Neural cell (in vitro differentiated cells): ENCODE data around the gene TAF8. TPM values are rescaled to one million over a fixed set of nuclear protein-coding genes. Genes with fewer than 3 reads are reported as not detected.

Experiments
- H2AFZ ChIP-seq: fragments of 200-600, 300-800 bp; sonication (generic), shearing (Covaris generic); 2 replicates; pipeline ENCODE4 v1.6.0; 2014; ENCODE audit warnings: low read depth, mild to moderate bottlenecking, antibody characterized with exemption, low read length, moderate library complexity
- H3F3A ChIP-seq: fragments of 200-600 bp; shearing (Covaris generic); 2 replicates; pipeline ENCODE4 v1.6.1; 2016; ENCODE audit warnings: mild to moderate bottlenecking, moderate library complexity, mixed read lengths, antibody characterized with exemption, low read length; ENCODE audit not compliant: insufficient read depth, poor library complexity, severe bottlenecking
- H3K27ac ChIP-seq: fragments of 200-600, 300-800 bp; sonication (generic), shearing (Covaris generic); 2 replicates; pipeline ENCODE4 v1.5.1; 2014; ENCODE audit warnings: mild to moderate bottlenecking, low read length, moderate library complexity
- H3K27me3 ChIP-seq: fragments of 300-800, 200-600 bp; sonication (generic), shearing (Covaris generic); 2 replicates; pipeline ENCODE4 v1.6.0; 2014; ENCODE audit warnings: mild to moderate bottlenecking, low read depth, low read length, moderate library complexity; ENCODE audit not compliant: insufficient read depth
- H3K36me3 ChIP-seq: fragments of 300-800, 200-600 bp; sonication (generic), shearing (Covaris generic); 2 replicates; pipeline ENCODE4 v1.5.1; 2014; ENCODE audit warnings: mild to moderate bottlenecking, antibody characterized with exemption, low read length, moderate library complexity; ENCODE audit not compliant: insufficient read depth
- H3K4me2 ChIP-seq: fragments of 300-800, 200-600 bp; sonication (generic), shearing (Covaris generic); 2 replicates; pipeline ENCODE4 v1.6.0; 2014; ENCODE audit warnings: mild to moderate bottlenecking, low read length
- H3K4me3 ChIP-seq: fragments of 300-800, 200-600 bp; sonication (generic), shearing (Covaris generic); 2 replicates; pipeline ENCODE4 v1.5.1; 2014; ENCODE audit warnings: mild to moderate bottlenecking, low read length, moderate library complexity
- H3K79me2 ChIP-seq: fragments of 200-600 bp; shearing (Covaris generic); replicated peaks from 2 replicates; pipeline ENCODE4 v1.6.0; 2014; ENCODE audit warnings: mild to moderate bottlenecking, low read length, moderate library complexity; ENCODE audit not compliant: insufficient read depth
- H3K9ac ChIP-seq: fragments of 300-800, 200-600 bp; sonication (generic), shearing (Covaris generic); 2 replicates; pipeline ENCODE4 v1.6.1; 2016; ENCODE audit warnings: mild to moderate bottlenecking, low read length, mixed read lengths
- H3K9me2 ChIP-seq: fragments of 200-600 bp; shearing (Covaris generic); 2 replicates; pipeline ENCODE4 v1.6.1; 2016; ENCODE audit warnings: mild to moderate bottlenecking, low read length, mixed read lengths; ENCODE audit not compliant: insufficient read depth
- H3K9me3 ChIP-seq: fragments of 200-600, 300-800 bp; sonication (generic), shearing (Covaris generic); 2 replicates; pipeline ENCODE4 v1.6.1; 2016; ENCODE audit warnings: mild to moderate bottlenecking, mixed run types, low read length, moderate library complexity, mixed read lengths
- H4K20me1 ChIP-seq: fragments of 200-600 bp; shearing (Covaris generic); 2 replicates; pipeline ENCODE4 v1.6.1; 2016; ENCODE audit warnings: mild to moderate bottlenecking, mixed run types; ENCODE audit not compliant: insufficient read depth
- CTCF ChIP-seq: fragments of 450-650 bp; IDR thresholded peaks from 2 replicates; pipeline ENCODE4 v1.5.1; 2014; ENCODE audit warnings: antibody characterized with exemption, mild to moderate bottlenecking, moderate library complexity; ENCODE audit not compliant: poor library complexity, severe bottlenecking
- EP300 ChIP-seq: fragments of 450-650 bp; conservative IDR thresholded peaks from 2 replicates; pipeline ENCODE4 v1.6.1; 2014; ENCODE audit warnings: antibody characterized with exemption, mild to moderate bottlenecking, moderate library complexity; ENCODE audit not compliant: poor library complexity, severe bottlenecking
- EZH2 ChIP-seq: fragments of 200-600, 300-800 bp; shearing (Covaris generic), sonication (generic); IDR thresholded peaks from 2 replicates; pipeline ENCODE4 v1.6.1; 2014; ENCODE audit warnings: antibody characterized with exemption, low read length, borderline replicate concordance, mild to moderate bottlenecking; ENCODE audit not compliant: insufficient read depth, poor library complexity, severe bottlenecking
- MXI1 ChIP-seq: fragments of 450-650 bp; conservative IDR thresholded peaks from 2 replicates; pipeline ENCODE4 v1.6.1; 2014; ENCODE audit warnings: antibody characterized with exemption, mild to moderate bottlenecking; ENCODE audit not compliant: poor library complexity, severe bottlenecking
- POLR2AphosphoS5 ChIP-seq: IDR thresholded peaks from 2 replicates; pipeline ENCODE4 v1.6.1; 2012
- RAD21 ChIP-seq: fragments of 450-650 bp; conservative IDR thresholded peaks from 2 replicates; pipeline ENCODE4 v1.6.1; 2014; ENCODE audit warnings: antibody characterized with exemption, mild to moderate bottlenecking, moderate library complexity
- REST ChIP-seq: IDR thresholded peaks from 2 replicates; pipeline ENCODE4 v1.6.1; 2012; ENCODE audit warnings: borderline replicate concordance
- SMC3 ChIP-seq: fragments of 450-650 bp; conservative IDR thresholded peaks from 2 replicates; pipeline ENCODE4 v1.6.1; 2014; ENCODE audit warnings: antibody characterized with exemption, mild to moderate bottlenecking, moderate library complexity; ENCODE audit not compliant: poor library complexity
- TAF1 ChIP-seq: IDR thresholded peaks from 2 replicates; pipeline ENCODE4 v1.6.1; 2012; ENCODE audit warnings: low read depth
- polyA plus RNA-seq: library from polyadenylated mRNA; depleted of rRNA; stranded (reverse); fragments of >200 nt; gene quantifications from 2 replicates; pipeline ENCODE4 v1.2.3, GENCODE V29; 2014

Gene TAF8
- polyA plus RNA-seq, 1 donor from 2014 or later = 5.1 TPM

GRCh38 chr6:42073287-42073686 lies 23.0 kb downstream of the TAF8 start:
- no peaks in the 10 kb centered on the region for H3K9me3 ChIP-seq
- H3K27me3 ChIP-seq = no peaks in the 10 kb centered on the region
- no peak overlapping the region for H3K9ac ChIP-seq
- no peak overlapping the region for H3K27ac ChIP-seq
- no peak overlapping the region for H2AFZ ChIP-seq
- no peaks in the 10 kb centered on the region for H3F3A ChIP-seq
- TF ChIP-seq EZH2 (no peak), RAD21 (no peak), EP300 (no peak), REST (no peak), POLR2AphosphoS5 (no peak), CTCF (no peak), TAF1 (no peak), MXI1 (no peak), SMC3 (no peak)
- H3K4me3 ChIP-seq = no peak overlapping the region
- H3K79me2 ChIP-seq = no peaks in the 10 kb centered on the region
- H3K9me2 ChIP-seq = no peaks in the 10 kb centered on the region
- H3K4me2 ChIP-seq = no peak overlapping the region
- no peaks in the 10 kb centered on the region for H4K20me1 ChIP-seq
- H3K36me3 ChIP-seq = no peaks in the 10 kb centered on the region

- Histone ChIP-seq H3K9ac (no peak overlapping the region), H4K20me1 (no peaks in the 10 kb centered on the region), H2AFZ (no peak overlapping the region), H3K4me2 (no peak overlapping the region), H3K9me3 (no peaks in the 10 kb centered on the region), H3K27ac (no peak overlapping the region), H3F3A (no peaks in the 10 kb centered on the region), H3K9me2 (no peaks in the 10 kb centered on the region), H3K27me3 (no peaks in the 10 kb centered on the region), H3K36me3 (no peaks in the 10 kb centered on the region), H3K79me2 (no peaks in the 10 kb centered on the region), H3K4me3 (no peak overlapping the region)
- peak; percentile 88 for TF ChIP-seq CTCF
- no peak for TF ChIP-seq TAF1
- TF ChIP-seq POLR2AphosphoS5 = no peak
- TF ChIP-seq MXI1 = no peak
- TF ChIP-seq REST = no peak
- TF ChIP-seq RAD21 = peak; percentile 85
- TF ChIP-seq EZH2 = no peak
- peak; percentile 94 for TF ChIP-seq SMC3
- TF ChIP-seq EP300 = no peak
Measured at GRCh38 chr6:42075159-42075838, 25.0 kb downstream of the TAF8 start.
